ENCODE data around the gene TPD52L3.

Gene TPD52L3

GRCh38 chr9:6328103-6328502 is at the start of gene TPD52L3:
Gene TPD52L3 (plus strand): TSS chr9:6328375. CDS start chr9:6328596, 221 bp downstream.
- no peak for DNase-seq

GRCh38 chr9:6301858-6302257 is 26.3 kb upstream of the TPD52L3 start:
- DNase-seq: no peak

- no peak for DNase-seq
Measured at GRCh38 chr9:6302417-6302816, 25.8 kb upstream of the TPD52L3 start.

- no peak for DNase-seq
Measured at GRCh38 chr9:6304232-6304631, 23.9 kb upstream of the TPD52L3 start.

- no peak for DNase-seq
Measured at GRCh38 chr9:6305954-6306563, 22.1 kb upstream of the TPD52L3 start.

GRCh38 chr9:6307551-6308096 is 20.6 kb upstream of the TPD52L3 start:
- DNase-seq: no peak

- DNase-seq: no peak
Measured at GRCh38 chr9:6330958-6331634, 2.9 kb downstream of the TPD52L3 start.

GRCh38 chr9:6334305-6334704 is 6.1 kb downstream of the TPD52L3 start:
- DNase-seq: no peak

- DNase-seq: no peak
Measured at GRCh38 chr9:6348766-6349165, 20.6 kb downstream of the TPD52L3 start.

GRCh38 chr9:6351737-6352136 is 23.6 kb downstream of the TPD52L3 start:
- no peak for DNase-seq

GRCh38 chr9:6354072-6354686 is 26.0 kb downstream of the TPD52L3 start:
- DNase-seq: no peak

GRCh38 chr9:6355728-6356127 is 27.6 kb downstream of the TPD52L3 start:
- no peak for DNase-seq

GRCh38 chr9:6356441-6356840 is 28.3 kb downstream of the TPD52L3 start:
- no peak for DNase-seq

GRCh38 chr9:6356904-6357303 is 28.7 kb downstream of the TPD52L3 start:
- no peak for DNase-seq

GRCh38 chr9:6367128-6367890 is 39.1 kb downstream of the TPD52L3 start:
- no peak for DNase-seq

GRCh38 chr9:6368831-6369230 is 40.7 kb downstream of the TPD52L3 start:
- DNase-seq: no peak
